ENCODE results near the gene HPCAL1. TPM values are rescaled to one million over a fixed set of nuclear protein-coding genes. Genes with fewer than 3 reads are reported as not detected.

HPCAL1 gene
- total and polyA plus RNA-seq, 2 of the 4 experiments (the other 2 are of a cell fraction): 8.2 to 33.7 TPM

DNA sequence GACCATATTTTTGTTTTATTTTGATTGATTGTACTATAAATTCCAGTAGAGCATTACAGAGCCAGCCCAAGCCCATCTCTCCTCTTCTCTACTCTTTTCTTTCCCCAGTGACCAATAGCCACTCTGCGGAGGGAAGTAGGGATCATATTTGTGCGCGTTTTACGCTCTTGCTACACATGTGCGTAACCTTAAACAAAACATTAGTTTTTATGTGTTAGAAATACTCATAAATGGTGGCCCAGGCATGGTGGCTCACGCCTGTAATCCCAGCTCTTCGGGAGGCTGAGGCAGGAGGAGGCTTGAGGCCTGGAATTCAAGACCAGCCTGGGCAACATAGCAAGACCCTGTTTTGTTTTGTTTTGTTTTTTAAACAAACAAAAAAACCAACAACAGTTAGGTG lies 31.3 kb downstream of the HPCAL1 start:
- intact Hi-C loops (cut with micrococcal nuclease) (no loop called here), dilution Hi-C loops (cut with HindIII; ENCODE audit: low sequenced_read_pairs, unreplicated experiment) (no loop called here), in situ Hi-C loops (cut with MboI; ENCODE audit: low sequenced_read_pairs) (no loop called here)
- Histone ChIP-seq H3K56ac (ENCODE audit: extremely low read depth, insufficient read depth, low read length) (no peak overlapping the region), H3K9ac (ENCODE audit: low read depth, low read length) (no peak overlapping the region), H3K27ac (ENCODE audit: insufficient read depth, low read length) (no peak overlapping the region), H4K91ac (ENCODE audit: insufficient read depth, low read depth, low read length) (no peak overlapping the region), H3K4me3 (ENCODE audit: insufficient read depth, low read depth, low read length) (no peak overlapping the region), H3K4me2 (ENCODE audit: low read depth, low read length) (no peak overlapping the region), H3K23ac (ENCODE audit: low read depth, low read length) (no peak overlapping the region), H3K18ac (ENCODE audit: low read depth, low read length) (no peak overlapping the region), H2BK20ac (ENCODE audit: low read depth, low read length) (no peak overlapping the region), H2AK9ac (replicated peaks; ENCODE audit: low read depth, low read length, poor library complexity) (no peak overlapping the region), H4K20me1 (ENCODE audit: insufficient read depth, low read length) (peaks cover 37% of the 10 kb centered on the region), H3K4ac (ENCODE audit: low read depth, low read length) (no peak overlapping the region), H3K4me1 (ENCODE audit: control insufficient read depth, insufficient read depth, low read length) (peaks cover 10% of the 10 kb centered on the region), H2BK15ac (ENCODE audit: low read depth, low read length) (no peak overlapping the region), H2BK120ac (ENCODE audit: low read depth, low read length) (no peak overlapping the region), H2AK5ac (ENCODE audit: low read depth, low read length) (no peak overlapping the region), H3K14ac (replicated peaks; ENCODE audit: low read depth, low read length) (no peak overlapping the region), H2BK5ac (ENCODE audit: low read depth, low read length, poor library complexity, severe bottlenecking) (no peak overlapping the region), H4K8ac (ENCODE audit: low read depth in 2 of 2, low read length in 2 of 2) (no peak overlapping the region), H4K5ac (ENCODE audit: low read depth, low read length) (no peak overlapping the region), H3K36me3 (ENCODE audit: control insufficient read depth, insufficient read depth, low read length) (peaks cover 4% of the 10 kb centered on the region), H2AFZ (replicated peaks; ENCODE audit: low read length, poor library complexity) (no peak overlapping the region), H3K9me3 (ENCODE audit: control insufficient read depth, insufficient read depth, low read length) (peaks cover 5% of the 10 kb centered on the region), H3K9me1 (ENCODE audit: insufficient read depth, low read length) (peaks cover 14% of the 10 kb centered on the region), H3K79me1 (ENCODE audit: low read depth in 1 of 2, low read length in 2 of 2) (peaks cover 24 to 66% of the 10 kb centered on the region in 2 experiments), H3K27me3 (ENCODE audit: control insufficient read depth, insufficient read depth, low read length) (no peaks in the 10 kb centered on the region)
- ChIA-PET CTCF (no interaction called here), POLR2A (ENCODE audit: unreplicated experiment) (no interaction called here)
- ATAC-seq (ENCODE audit: low read depth) (no peak), DNase-seq (no peak)
- BruUV-seq (replicated peaks): no TSS peak
- no CpG with 5 or more reads among the region's 7 CpGs for WGBS, 2 experiments (ENCODE audit: extremely low coverage in 2 of 2, insufficient read length in 1 of 2)
- no peak for TF ChIP-seq MAFK (IDR thresholded peaks at IDR 0.05; ENCODE audit: low read depth, low read length)
- no peak for TF ChIP-seq CEBPB (IDR thresholded peaks at IDR 0.05; ENCODE audit: low read depth, low read length)
- TF ChIP-seq MAZ (IDR thresholded peaks at IDR 0.05; ENCODE audit: borderline replicate concordance, low read depth, low read length): no peak
- TF ChIP-seq RAD21 (IDR thresholded peaks at IDR 0.05; ENCODE audit: low read length): no peak
- TF ChIP-seq, protein P1, sequence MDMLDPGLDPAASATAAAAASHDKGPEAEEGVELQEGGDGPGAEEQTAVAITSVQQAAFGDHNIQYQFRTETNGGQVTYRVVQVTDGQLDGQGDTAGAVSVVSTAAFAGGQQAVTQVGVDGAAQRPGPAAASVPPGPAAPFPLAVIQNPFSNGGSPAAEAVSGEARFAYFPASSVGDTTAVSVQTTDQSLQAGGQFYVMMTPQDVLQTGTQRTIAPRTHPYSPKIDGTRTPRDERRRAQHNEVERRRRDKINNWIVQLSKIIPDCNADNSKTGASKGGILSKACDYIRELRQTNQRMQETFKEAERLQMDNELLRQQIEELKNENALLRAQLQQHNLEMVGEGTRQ (IDR thresholded peaks at IDR 0.05; ENCODE audit: low read depth, low read length): no peak
- TF ChIP-seq, protein P2, sequence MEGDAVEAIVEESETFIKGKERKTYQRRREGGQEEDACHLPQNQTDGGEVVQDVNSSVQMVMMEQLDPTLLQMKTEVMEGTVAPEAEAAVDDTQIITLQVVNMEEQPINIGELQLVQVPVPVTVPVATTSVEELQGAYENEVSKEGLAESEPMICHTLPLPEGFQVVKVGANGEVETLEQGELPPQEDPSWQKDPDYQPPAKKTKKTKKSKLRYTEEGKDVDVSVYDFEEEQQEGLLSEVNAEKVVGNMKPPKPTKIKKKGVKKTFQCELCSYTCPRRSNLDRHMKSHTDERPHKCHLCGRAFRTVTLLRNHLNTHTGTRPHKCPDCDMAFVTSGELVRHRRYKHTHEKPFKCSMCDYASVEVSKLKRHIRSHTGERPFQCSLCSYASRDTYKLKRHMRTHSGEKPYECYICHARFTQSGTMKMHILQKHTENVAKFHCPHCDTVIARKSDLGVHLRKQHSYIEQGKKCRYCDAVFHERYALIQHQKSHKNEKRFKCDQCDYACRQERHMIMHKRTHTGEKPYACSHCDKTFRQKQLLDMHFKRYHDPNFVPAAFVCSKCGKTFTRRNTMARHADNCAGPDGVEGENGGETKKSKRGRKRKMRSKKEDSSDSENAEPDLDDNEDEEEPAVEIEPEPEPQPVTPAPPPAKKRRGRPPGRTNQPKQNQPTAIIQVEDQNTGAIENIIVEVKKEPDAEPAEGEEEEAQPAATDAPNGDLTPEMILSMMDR (conservative IDR thresholded peaks at IDR 0.05; ENCODE audit: low read depth, low read length): no peak
- TF ChIP-seq RFX5 (IDR thresholded peaks at IDR 0.05; ENCODE audit: low read depth, low read length): no peak
- TF ChIP-seq POLR2A (IDR thresholded peaks at IDR 0.05; ENCODE audit: low read depth, low read length): no peak
- no peak for TF ChIP-seq NFE2L2 (IDR thresholded peaks at IDR 0.05; ENCODE audit: low read depth, low read length)
- TF ChIP-seq, protein P3, sequence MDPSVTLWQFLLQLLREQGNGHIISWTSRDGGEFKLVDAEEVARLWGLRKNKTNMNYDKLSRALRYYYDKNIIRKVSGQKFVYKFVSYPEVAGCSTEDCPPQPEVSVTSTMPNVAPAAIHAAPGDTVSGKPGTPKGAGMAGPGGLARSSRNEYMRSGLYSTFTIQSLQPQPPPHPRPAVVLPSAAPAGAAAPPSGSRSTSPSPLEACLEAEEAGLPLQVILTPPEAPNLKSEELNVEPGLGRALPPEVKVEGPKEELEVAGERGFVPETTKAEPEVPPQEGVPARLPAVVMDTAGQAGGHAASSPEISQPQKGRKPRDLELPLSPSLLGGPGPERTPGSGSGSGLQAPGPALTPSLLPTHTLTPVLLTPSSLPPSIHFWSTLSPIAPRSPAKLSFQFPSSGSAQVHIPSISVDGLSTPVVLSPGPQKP (IDR thresholded peaks at IDR 0.05; ENCODE audit: borderline replicate concordance, low read depth, low read length): no peak
- TF ChIP-seq MXI1 (IDR thresholded peaks at IDR 0.05; ENCODE audit: borderline replicate concordance, low read depth, low read length): no peak
- TF ChIP-seq BHLHE40 (IDR thresholded peaks at IDR 0.05; ENCODE audit: low read depth, low read length): no peak
- no peak for TF ChIP-seq FOS (IDR thresholded peaks at IDR 0.05; ENCODE audit: low read depth, low read length)
- TF ChIP-seq SMC3 (IDR thresholded peaks at IDR 0.05; ENCODE audit: low read depth, low read length): no peak
- TF ChIP-seq CHD1 (IDR thresholded peaks at IDR 0.05; ENCODE audit: low read depth, low read length): no peak
